Measurements from ENCODE around the gene PTH1R.
A peak's percentile ranks its signal among the peaks of the same experiment; 100 is the strongest.

Gene PTH1R

DNA sequence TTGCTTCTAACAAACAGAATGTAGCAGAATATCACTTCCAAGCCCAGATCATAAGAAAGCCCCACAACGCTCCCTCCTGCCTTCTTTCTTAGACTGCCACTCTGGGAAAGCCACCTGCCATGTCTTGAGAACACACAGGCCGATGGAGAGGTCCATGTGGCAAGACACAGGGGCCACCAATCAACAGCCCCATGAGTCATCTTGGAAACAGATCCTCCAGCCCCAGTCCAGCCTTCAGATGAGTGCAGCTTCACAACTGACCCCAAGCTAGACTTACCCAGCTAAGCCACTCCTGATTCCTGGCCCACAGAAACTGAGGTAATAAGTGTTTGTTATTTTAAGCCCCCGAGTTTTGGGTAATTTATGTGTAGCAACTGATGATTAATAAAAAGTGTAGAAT is 39.7 kb downstream of the PTH1R start:
- DNase-seq, result no peak

DNA sequence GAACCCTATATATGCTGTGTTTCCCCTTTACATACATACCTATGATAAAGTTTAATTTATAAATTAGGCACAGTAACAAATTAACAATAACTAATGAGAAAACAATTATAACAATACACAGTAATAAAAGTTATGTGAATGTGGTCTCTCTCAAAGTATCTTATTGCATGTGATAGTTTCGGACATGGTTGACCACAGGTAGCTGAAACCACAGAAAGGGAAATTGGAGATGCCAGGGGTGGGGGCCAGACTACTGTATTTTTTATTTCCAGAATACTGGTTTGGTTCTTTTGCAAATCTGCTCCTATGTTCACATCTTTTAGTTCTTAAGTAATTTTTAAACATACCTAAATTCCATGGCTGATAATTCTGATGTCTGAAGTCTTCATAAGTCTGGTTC is 40.7 kb downstream of the PTH1R start:
- DNase-seq, result no peak

- no peak for DNase-seq
These were observed 41.1 kb downstream of the PTH1R start for GRCh38 chr3:46918634-46919033.

- DNase-seq, result no peak
These were observed 43.5 kb downstream of the PTH1R start for GRCh38 chr3:46921041-46921440.

GRCh38 chr3:46921871-46922271 is 44.4 kb downstream of the PTH1R start:
- no peak for DNase-seq

GRCh38 chr3:46922426-46922825 is 44.9 kb downstream of the PTH1R start:
- DNase-seq, result no peak

DNA sequence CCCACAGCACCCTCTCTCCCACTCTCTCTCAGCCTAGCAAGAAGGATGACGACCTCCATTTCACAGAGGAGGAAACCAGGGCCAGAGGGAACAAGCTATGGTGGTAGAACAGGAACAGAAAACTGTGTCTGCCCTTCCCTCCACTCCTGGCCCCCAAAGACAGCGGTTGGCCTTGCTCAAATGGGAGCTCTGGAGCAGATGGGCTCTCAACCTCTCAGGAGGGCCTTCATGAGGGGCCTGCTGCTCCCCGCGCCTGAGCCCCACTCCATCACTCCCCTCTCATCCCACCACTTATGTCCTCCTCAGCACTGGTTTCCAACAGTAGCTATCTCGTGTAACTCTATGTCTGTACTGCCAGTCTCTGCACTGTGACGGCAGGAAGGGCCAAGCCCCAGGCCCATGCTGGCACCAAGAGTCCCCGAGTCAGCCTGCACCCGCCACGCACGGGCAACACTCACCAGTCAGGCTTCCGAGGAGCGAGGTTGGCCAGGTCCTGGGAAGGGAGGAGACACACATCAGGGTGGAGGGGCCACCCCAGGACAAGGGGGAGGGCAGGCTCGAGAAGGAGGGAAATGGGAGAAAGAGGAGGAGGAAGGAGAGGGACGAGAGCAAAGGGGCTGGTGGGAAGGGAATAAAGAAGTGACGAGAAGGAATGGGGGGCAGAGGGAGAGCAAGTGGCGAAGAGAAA is 45.5 kb downstream of the PTH1R start:
- no peak for DNase-seq

DNA sequence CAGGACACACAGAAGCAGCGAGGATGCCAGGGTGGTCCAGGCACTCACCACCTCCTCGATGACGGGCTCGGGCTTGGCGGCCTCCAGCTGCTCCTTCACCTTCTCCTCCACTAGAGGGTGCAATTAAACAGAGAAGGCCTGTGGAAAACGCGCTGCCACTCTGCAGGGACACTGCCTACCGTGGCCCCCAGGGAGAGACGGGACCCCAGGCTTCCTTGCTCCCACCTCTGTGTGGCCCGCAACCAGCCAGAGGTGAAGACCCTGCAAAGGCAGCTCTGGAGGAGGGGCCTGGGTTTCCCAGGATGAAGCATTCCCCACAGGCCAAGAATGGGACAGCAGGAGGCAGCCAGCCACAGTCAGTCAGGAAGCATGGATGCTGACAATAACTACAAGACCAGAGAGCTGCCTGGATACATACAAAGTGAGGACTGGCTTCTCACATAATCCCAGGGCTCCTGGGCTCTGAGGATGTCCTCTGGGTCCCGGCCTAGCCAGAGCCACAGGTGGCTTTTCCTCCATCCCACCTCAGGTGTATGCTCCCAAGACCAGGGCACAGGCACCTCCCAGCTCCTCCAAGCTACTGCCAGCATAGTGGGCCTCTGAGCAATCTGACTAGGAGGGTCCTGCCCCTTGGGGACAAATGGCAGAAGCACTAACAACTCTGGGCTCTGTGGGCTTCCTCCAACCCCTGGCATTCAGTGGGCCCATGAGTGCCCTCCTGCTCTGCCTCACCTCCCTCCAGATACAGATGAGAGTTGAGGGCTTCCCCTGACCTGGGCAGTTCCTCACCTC is 46.2 kb downstream of the PTH1R start:
- DNase-seq, result no peak

- DNase-seq, result no peak
These were observed 47.5 kb downstream of the PTH1R start for GRCh38 chr3:46924921-46925584.

GRCh38 chr3:46925585-46925934 is 48.0 kb downstream of the PTH1R start:
- no peak for DNase-seq

GRCh38 chr3:46926039-46926438 is 48.5 kb downstream of the PTH1R start:
- DNase-seq, result no peak

DNA sequence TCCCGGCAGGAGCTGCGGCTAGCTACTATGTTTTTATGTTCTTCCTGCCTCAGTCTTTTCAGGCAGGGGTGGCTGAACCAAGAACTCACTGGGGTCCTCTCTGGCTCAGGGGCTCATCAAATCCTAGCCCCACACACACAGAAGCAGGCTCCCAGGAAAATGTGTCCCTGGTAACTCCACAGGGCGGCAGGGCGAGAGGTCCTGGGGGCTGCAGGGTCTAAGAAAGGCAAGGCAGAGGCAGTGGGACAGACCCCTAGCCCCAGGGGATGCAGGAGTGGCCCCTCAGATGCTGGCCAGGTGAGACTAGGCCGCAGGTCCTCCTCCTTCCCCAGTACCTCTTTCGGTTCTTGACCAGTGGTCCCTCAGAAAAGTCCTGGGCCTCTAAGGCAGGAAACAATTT is 48.9 kb downstream of the PTH1R start:
- DNase-seq, result no peak

DNA sequence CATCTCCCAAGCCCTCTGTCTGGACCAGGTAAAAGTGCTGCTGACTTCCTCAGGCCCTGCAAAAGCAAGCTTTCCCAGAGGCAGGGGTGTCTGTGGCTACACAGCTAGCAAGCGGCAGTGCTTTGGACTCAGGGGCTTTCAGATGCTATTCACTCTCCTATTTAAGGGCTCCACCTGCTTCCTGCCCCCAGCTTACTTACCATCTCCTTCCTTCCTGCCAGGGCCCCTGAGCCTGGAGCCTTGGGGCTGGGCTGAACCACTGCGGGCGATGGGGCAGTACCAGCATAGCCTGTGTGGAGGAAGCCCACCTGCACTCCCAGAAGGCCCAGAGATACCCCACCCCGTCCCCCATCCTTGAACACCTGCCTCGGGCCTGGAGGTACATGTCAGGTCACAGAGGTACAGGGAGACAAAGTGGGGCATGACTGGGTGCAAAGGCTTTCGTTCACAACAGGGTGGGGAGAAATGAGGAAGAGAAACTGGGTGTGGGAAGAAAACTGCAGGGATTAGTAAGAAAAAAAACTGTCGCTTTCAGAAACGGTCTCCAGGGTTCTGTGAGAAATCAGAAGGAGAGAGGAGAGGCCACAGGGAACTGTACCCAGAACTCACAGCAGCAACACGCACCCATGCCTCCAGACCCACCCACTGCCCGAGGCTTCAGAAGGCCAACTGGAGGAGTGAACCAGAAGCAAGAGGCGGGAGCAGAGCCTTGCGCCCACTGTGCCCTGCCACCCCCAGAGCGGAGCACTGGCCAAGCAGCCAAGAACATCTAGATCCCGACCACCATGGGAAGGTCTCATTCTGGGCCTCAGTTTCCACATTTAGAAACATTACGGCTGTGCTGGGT is 49.6 kb downstream of the PTH1R start:
- DNase-seq, result no peak

- no peak for DNase-seq
These were observed 50.2 kb downstream of the PTH1R start for GRCh38 chr3:46927718-46928073.

DNA sequence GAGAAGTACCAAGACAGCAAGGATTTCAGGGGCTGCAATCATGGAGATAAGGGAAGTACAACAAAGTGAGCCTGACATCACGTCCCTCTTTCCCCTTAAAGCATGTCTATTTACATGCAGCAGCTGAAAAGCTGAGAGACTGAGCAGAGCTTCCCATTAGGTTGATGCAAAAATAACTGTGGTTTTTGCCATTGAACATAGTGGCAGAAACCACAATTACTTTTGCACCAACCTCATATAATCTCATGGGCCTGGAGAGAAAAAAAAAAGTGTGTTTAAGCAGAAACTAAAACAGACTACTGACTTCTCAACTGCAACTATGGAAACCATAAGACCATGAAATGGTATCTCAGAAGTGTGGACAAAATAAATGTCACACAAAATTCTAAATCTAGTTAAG is 50.8 kb downstream of the PTH1R start:
- no peak for DNase-seq

- no peak for DNase-seq
These were observed 51.8 kb downstream of the PTH1R start for GRCh38 chr3:46929324-46929723.

DNA sequence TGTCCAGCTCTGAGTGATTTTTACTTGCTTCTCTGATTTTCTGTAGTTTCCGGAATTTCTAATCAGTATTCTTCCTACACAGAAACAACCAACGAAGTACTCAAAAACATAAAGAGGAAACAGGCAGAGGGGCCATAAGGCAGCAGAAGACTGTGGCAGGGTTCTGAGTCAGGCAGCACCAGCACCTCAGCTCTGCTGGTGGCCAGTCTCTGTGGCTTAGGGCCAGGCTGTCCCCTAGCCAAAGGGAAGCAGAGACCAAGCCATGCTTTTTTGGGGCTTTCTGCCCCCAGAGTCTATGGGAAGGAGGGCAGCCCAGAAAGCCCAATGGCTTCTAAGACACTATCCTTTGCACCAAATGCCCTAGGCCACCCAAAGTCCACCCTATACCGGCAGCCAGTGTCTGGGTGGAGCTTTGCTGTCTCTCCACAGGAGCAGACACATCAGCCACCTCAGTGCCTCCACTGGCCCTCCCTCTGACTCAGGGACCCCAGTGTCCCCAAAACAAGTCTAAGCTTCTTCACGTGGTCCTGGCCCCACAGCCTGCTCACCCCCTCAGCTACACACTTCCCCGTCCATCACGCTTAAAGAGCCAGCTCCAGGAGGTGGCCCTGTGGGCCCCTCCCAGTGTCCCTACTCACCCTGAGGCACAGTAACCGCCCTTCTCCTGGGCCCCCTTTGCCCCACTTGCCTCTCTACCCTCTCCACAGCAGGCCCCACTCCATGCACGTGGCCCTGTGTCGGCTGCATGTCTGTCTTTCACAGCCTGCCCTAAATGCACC is 52.8 kb downstream of the PTH1R start:
- DNase-seq, result no peak

GRCh38 chr3:46930945-46931403 is 53.5 kb downstream of the PTH1R start:
- DNase-seq, result no peak

GRCh38 chr3:46931631-46932331 is 54.3 kb downstream of the PTH1R start:
- DNase-seq, result peak; percentile 52

- no peak for DNase-seq
These were observed 55.1 kb downstream of the PTH1R start for GRCh38 chr3:46932455-46933225.

- DNase-seq, result no peak
These were observed 55.7 kb downstream of the PTH1R start for GRCh38 chr3:46933261-46933660.
